DND-41 (cell line): ENCODE results near the gene RBM39.

ENCODE experiments used
- CTCF ChIP-seq: IDR thresholded peaks from 2 replicates; pipeline ENCODE4 v1.5.1; 2012; ENCODE audit warnings: borderline replicate concordance, low read length, moderate library complexity, mild to moderate bottlenecking; ENCODE audit not compliant: poor library complexity, severe bottlenecking; ENCODE audit errors: extremely low read depth
- EZH2 ChIP-seq: IDR thresholded peaks from 3 replicates; pipeline ENCODE4 v1.6.1; 2012; ENCODE audit warnings: borderline replicate concordance, low read depth, mild to moderate bottlenecking, moderate library complexity, low read length, inconsistent platforms; ENCODE audit not compliant: severe bottlenecking

GRCh38 chr20:35709259-35709658, 32.8 kb downstream of the RBM39 start:
- TF ChIP-seq CTCF (no peak), EZH2 (no peak)
